HS-5 (cell line): Measurements from ENCODE around the gene FPGS.

Source experiments
- DNase-seq: peaks from one replicate; pipeline ENCODE4 v3.0.0-alpha.2; 2012; ENCODE audit warnings: low read depth

Gene FPGS

GRCh38 chr9:127860779-127861178 lies 58.1 kb downstream of the FPGS start:
- no peak for DNase-seq

- DNase-seq: no peak
Measured at GRCh38 chr9:127862075-127863011, 59.7 kb downstream of the FPGS start.

GRCh38 chr9:127863191-127863621 lies 60.5 kb downstream of the FPGS start:
- DNase-seq: no peak
